ENCODE measurements around the gene TSLP. TPM values are rescaled to one million over a fixed set of nuclear protein-coding genes. Genes with fewer than 3 reads are reported as not detected.

The TSLP gene
- total and polyA plus RNA-seq, 2 of the 8 experiments (the other 6 are each of a cell fraction or from before 2014, with no cell fraction given): 0.39 to 1.9 TPM

- TF ChIP-seq EZH2 (IDR thresholded peaks at IDR 0.05; ENCODE audit: low read depth, low read length, severe bottlenecking) (peak; percentile 38), SIX5 (IDR thresholded peaks at IDR 0.05; ENCODE audit: low read depth, low read length) (no peak), POLR2A (IDR thresholded peaks at IDR 0.05; ENCODE audit: control extremely low read depth in 1 of 2, low read depth in 2 of 2, low read length in 2 of 2) (no peak; a peak in 1 of 3 replicates), USF2 (IDR thresholded peaks at IDR 0.05; ENCODE audit: low read length) (no peak)
These were observed 1.6 kb downstream of the TSLP start (continued) for GRCh38 chr5:111072949-111073682.
